T follicular helper cell (primary cell): ENCODE data around the gene USP17L21.
"Not testable (repeated sequence)": the region's sequence is repeated elsewhere in the genome, so short reads cannot be mapped to it uniquely, and the experiment has no call there.

ENCODE experiments used
- DNase-seq: peaks from one replicate; pipeline ENCODE4 v3.0.0-alpha.2; 2020; ENCODE audit warnings: low read depth
- total RNA-seq, 2 experiments: gene quantifications; one replicate each; lab custom pipeline; 2026; lab: John Stamatoyannopoulos, UW

USP17L21 gene
- 0 reads per million in 2 experiments for total RNA-seq

- not testable (repeated sequence) for DNase-seq
These were observed at the start of gene USP17L21 for GRCh38 chr4:9262572-9262971. USP17L21 (plus strand) TSS chr4:9262872; CDS start chr4:9262872, 0 bp downstream.

GRCh38 chr4:9214701-9215100, 48.0 kb upstream of the USP17L21 start:
- not testable (repeated sequence) for DNase-seq

- not testable (repeated sequence) for DNase-seq
These were observed 47.6 kb upstream of the USP17L21 start, which contains the start of gene USP17L11 for GRCh38 chr4:9215105-9215504. USP17L11 (plus strand) TSS chr4:9215405; CDS start chr4:9215405, 0 bp downstream.

- DNase-seq: not testable (repeated sequence)
These were observed 42.8 kb upstream of the USP17L21 start, which contains the start of gene USP17L12 for GRCh38 chr4:9219852-9220251. USP17L12 (plus strand) TSS chr4:9220152; CDS start chr4:9220152, 0 bp downstream.

GRCh38 chr4:9224596-9224995, 38.1 kb upstream of the USP17L21 start, which contains the start of gene USP17L13:
USP17L13 (plus strand) TSS chr4:9224896; CDS start chr4:9224896, 0 bp downstream.
- not testable (repeated sequence) for DNase-seq

- DNase-seq: not testable (repeated sequence)
These were observed 32.4 kb upstream of the USP17L21 start for GRCh38 chr4:9230249-9230648.

GRCh38 chr4:9234085-9234484, 28.6 kb upstream of the USP17L21 start, which contains the start of gene USP17L15:
USP17L15 (plus strand) TSS chr4:9234385; CDS start chr4:9234385, 0 bp downstream.
- DNase-seq: not testable (repeated sequence)

- not testable (repeated sequence) for DNase-seq
These were observed 24.2 kb upstream of the USP17L21 start for GRCh38 chr4:9238461-9238860.

- DNase-seq: not testable (repeated sequence)
These were observed 19.1 kb upstream of the USP17L21 start, which contains the start of gene USP17L17 for GRCh38 chr4:9243579-9243978. USP17L17 (plus strand) TSS chr4:9243879; CDS start chr4:9243879, 0 bp downstream.

GRCh38 chr4:9247953-9248680, 14.6 kb upstream of the USP17L21 start, which contains the start of gene USP17L18:
USP17L18 (plus strand) TSS chr4:9248630; CDS start chr4:9248630, 0 bp downstream.
- DNase-seq: not testable (repeated sequence)

- DNase-seq: not testable (repeated sequence)
These were observed 9.6 kb upstream of the USP17L21 start, which contains the start of gene USP17L19 for GRCh38 chr4:9253078-9253477. USP17L19 (plus strand) TSS chr4:9253378; CDS start chr4:9253378, 0 bp downstream.

- DNase-seq: not testable (repeated sequence)
These were observed 4.8 kb upstream of the USP17L21 start, which contains the start of gene USP17L20 for GRCh38 chr4:9257824-9258223. USP17L20 (plus strand) TSS chr4:9258124; CDS start chr4:9258124, 0 bp downstream.

- DNase-seq: not testable (repeated sequence)
These were observed 4.6 kb downstream of the USP17L21 start, which contains the start of gene USP17L22 for GRCh38 chr4:9267319-9267718. USP17L22 (plus strand) TSS chr4:9267619; CDS start chr4:9267619, 0 bp downstream.

GRCh38 chr4:9271719-9272118, 9.0 kb downstream of the USP17L21 start:
- not testable (repeated sequence) for DNase-seq
